MCF 10A (cell line): ENCODE measurements around the gene LYRM7. TPM values are rescaled to one million over a fixed set of nuclear protein-coding genes. Genes with fewer than 3 reads are reported as not detected.

Experiments
- BruUV-seq: library from RNA; stranded (reverse); fragments of 400-500 nt; replicated peaks from 2 replicates; lab custom pipeline; 2021; lab: Mats Ljungman, UMichigan
- CTCF ChIA-PET: fragments of 300-600 bp; sonication (Branson Sonifier 250); formaldehyde crosslinking; extraction: SDS; loops from one replicate; lab custom pipeline; 2021; ENCODE audit warnings: antibody characterized with exemption, inconsistent platforms; lab: Yijun Ruan, JAX
- POLR2A ChIA-PET: fragments of 300-600, 350-650 bp; sonication (Branson Sonifier 250); formaldehyde crosslinking; extraction: SDS; loops from one replicate; lab custom pipeline; 2020; ENCODE audit warnings: antibody characterized with exemption, inconsistent platforms; lab: Yijun Ruan, JAX
- DNase-seq: peaks from one replicate; pipeline ENCODE4 v3.0.0-alpha.2; 2018; ENCODE audit not compliant: unreplicated experiment
- H3K27ac Mint-ChIP-seq: one replicate; pipeline ENCODE4 v1.8.0; 2022; ENCODE audit warnings: mild to moderate bottlenecking, low read depth, mixed read lengths; ENCODE audit not compliant: unreplicated experiment
- H3K27me3 Mint-ChIP-seq: one replicate; pipeline ENCODE4 v1.8.0; 2022; ENCODE audit warnings: mixed read lengths; ENCODE audit not compliant: insufficient read depth, unreplicated experiment
- H3K36me3 Mint-ChIP-seq: one replicate; pipeline ENCODE4 v1.8.0; 2022; ENCODE audit warnings: mild to moderate bottlenecking, moderate library complexity, mixed read lengths; ENCODE audit not compliant: insufficient read depth, unreplicated experiment
- H3K4me1 Mint-ChIP-seq: one replicate; pipeline ENCODE4 v1.8.0; 2022; ENCODE audit warnings: mixed read lengths; ENCODE audit not compliant: insufficient read depth, unreplicated experiment
- H3K4me3 Mint-ChIP-seq: one replicate; pipeline ENCODE4 v1.8.0; 2022; ENCODE audit warnings: mild to moderate bottlenecking, moderate library complexity, mixed read lengths; ENCODE audit not compliant: unreplicated experiment
- H3K9me3 Mint-ChIP-seq: one replicate; pipeline ENCODE4 v1.8.0; 2022; ENCODE audit warnings: mixed read lengths; ENCODE audit not compliant: unreplicated experiment
- CTCF ChIP-seq: fragments of 200-600 bp; IDR thresholded peaks from one replicate; pipeline ENCODE4 v1.8.0; 2022; ENCODE audit warnings: antibody characterized with exemption, mild to moderate bottlenecking; ENCODE audit not compliant: unreplicated experiment
- intact Hi-C: fragments of 100-400 bp; cut with micrococcal nuclease; formaldehyde crosslinking; loops from 2 replicates; pipeline ENCODE4 v1.14.1; 2022
- total RNA-seq: library from RNA; stranded (reverse); gene quantifications from 2 replicates; pipeline ENCODE4 v1.2.3, GENCODE V29; 2022

The LYRM7 gene
- total RNA-seq, 1 experiment from 2014 or later, result 18.2 TPM

GRCh38 chr5:131242728-131243255, 72.0 kb downstream of the LYRM7 start:
- no peak overlapping the region for H3K4me3 Mint-ChIP-seq
- BruUV-seq, result no TSS peak
- ChIA-PET CTCF (interaction anchor here (0.8 to 1.7 kb wide), 2 partner anchors 22 to 28 kb away, joined by 3 to 5 read pairs; partner anchors contain the start of gene CDC42SE2), POLR2A (interaction anchor here (0.7 to 1.5 kb wide), 5 partner anchors 17 to 110 kb away, joined by 3 to 7 read pairs (median 5); partner anchors contain the start of gene CDC42SE2)
- H3K9me3 Mint-ChIP-seq, result no peaks in the 10 kb centered on the region
- no peak for TF ChIP-seq CTCF
- H3K36me3 Mint-ChIP-seq, result no peaks in the 10 kb centered on the region
- DNase-seq, result peak; percentile 84
- intact Hi-C loops, result no loop called here
- H3K4me1 Mint-ChIP-seq, result peaks cover 11% of the 10 kb centered on the region
- H3K27ac Mint-ChIP-seq, result peak overlapping the region; percentile 70
- no peaks in the 10 kb centered on the region for H3K27me3 Mint-ChIP-seq

DNA sequence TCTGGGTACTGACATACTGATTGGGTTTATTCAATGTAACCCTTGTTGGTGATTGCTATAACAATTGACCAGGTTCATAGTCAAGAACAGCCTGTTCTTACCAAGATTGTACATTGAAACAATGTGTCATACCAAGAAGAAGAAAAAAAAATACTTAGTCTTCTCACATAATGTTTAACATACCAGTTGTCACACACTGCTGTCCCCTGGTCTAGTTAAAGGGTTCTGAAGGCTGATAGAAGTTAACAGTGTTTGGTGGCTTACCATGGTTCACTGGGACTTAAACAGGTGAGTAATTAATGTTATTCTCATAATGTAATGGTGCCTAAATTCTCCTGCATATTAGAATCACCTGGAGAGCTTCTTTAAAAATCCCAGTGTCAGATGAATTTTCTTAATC, 74.6 kb downstream of the LYRM7 start:
- CTCF ChIA-PET, result interaction anchor here (1.5 kb wide), 1 partner anchor 110 kb away, joined by 3 read pairs; no protein-coding TSS in a partner anchor
- DNase-seq, result no peak
- Mint-ChIP-seq H3K27ac (no peak overlapping the region), H3K4me1 (peaks cover 11% of the 10 kb centered on the region), H3K9me3 (no peaks in the 10 kb centered on the region), H3K36me3 (no peaks in the 10 kb centered on the region), H3K27me3 (no peaks in the 10 kb centered on the region), H3K4me3 (no peak overlapping the region)
- POLR2A ChIA-PET, result interaction anchor here (0.7 to 2.1 kb wide), 7 partner anchors 9 to 161 kb away, joined by 3 to 11 read pairs (median 3); partner anchors contain the start of gene CDC42SE2
- intact Hi-C loops, result no loop called here
- BruUV-seq, result no TSS peak
- no peak for TF ChIP-seq CTCF

DNA sequence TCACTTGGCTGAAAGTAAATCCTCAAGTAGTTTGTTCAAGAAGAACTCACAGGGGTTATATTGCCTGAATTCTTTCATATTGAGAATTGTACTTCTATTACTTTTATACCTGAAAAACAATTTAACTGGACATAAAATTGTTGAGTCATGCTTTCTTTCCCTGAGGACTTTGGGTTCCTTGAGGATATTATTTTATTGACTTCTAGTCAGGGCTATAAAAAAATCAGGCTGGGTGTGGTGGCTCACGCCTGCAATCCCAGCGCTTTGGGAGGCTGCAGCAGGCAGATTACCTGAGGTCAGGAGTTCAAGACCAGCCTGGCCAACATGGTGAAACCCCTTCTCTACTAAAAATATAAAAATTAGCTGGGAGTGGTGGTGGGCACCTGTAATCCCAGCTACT, 75.2 kb downstream of the LYRM7 start:
- no peak for TF ChIP-seq CTCF
- CTCF ChIA-PET, result no interaction called here
- H3K4me1 Mint-ChIP-seq, result peaks cover 11% of the 10 kb centered on the region
- H3K27ac Mint-ChIP-seq, result no peak overlapping the region
- H3K27me3 Mint-ChIP-seq, result no peaks in the 10 kb centered on the region
- DNase-seq, result no peak
- BruUV-seq, result no TSS peak
- intact Hi-C loops, result no loop called here
- no peak overlapping the region for H3K4me3 Mint-ChIP-seq
- POLR2A ChIA-PET, result interaction anchor here (0.8 to 2.1 kb wide), 4 partner anchors 10 to 120 kb away, joined by 3 to 11 read pairs (median 7); partner anchors contain the start of gene CDC42SE2
- no peaks in the 10 kb centered on the region for H3K9me3 Mint-ChIP-seq
- no peaks in the 10 kb centered on the region for H3K36me3 Mint-ChIP-seq

GRCh38 chr5:131246504-131246903, 75.8 kb downstream of the LYRM7 start:
- no peak overlapping the region for H3K27ac Mint-ChIP-seq
- H3K9me3 Mint-ChIP-seq, result no peaks in the 10 kb centered on the region
- H3K36me3 Mint-ChIP-seq, result no peaks in the 10 kb centered on the region
- no peak for TF ChIP-seq CTCF
- no peak for DNase-seq
- BruUV-seq, result no TSS peak
- ChIA-PET POLR2A (interaction anchor here (1.4 to 2.1 kb wide), 4 partner anchors 9 to 18 kb away, joined by 3 to 11 read pairs (median 7); partner anchors contain the start of gene CDC42SE2), CTCF (no interaction called here)
- intact Hi-C loops, result no loop called here
- peaks cover 11% of the 10 kb centered on the region for H3K4me1 Mint-ChIP-seq
- no peak overlapping the region for H3K4me3 Mint-ChIP-seq
- H3K27me3 Mint-ChIP-seq, result no peaks in the 10 kb centered on the region
